Stimulated activated naive B cell treated with anti-CD40 and anti-IgM and Interleukin-4, amounts not matched to agents 10 μg/mL and 1 μg/mL and 100 μg/mL, for 72 hours (primary cell): ENCODE data around the gene GPHA2.
A peak's percentile ranks its signal among the peaks of the same experiment; 100 is the strongest.

Experiments used
- ATAC-seq, 2 donors: fragments of 150-1000 bp; cut with Tn5 transposase; replicated peaks; 2 replicates each; pipeline ENCODE4 v1.10.0; 2021; ENCODE audit warnings: moderate library complexity in 1 of 2
- DNase-seq: peaks from one replicate; pipeline ENCODE4 v3.0.0; 2021
- H3K27ac Mint-ChIP-seq: one replicate; pipeline ENCODE4 v1.8.0; 2022; ENCODE audit warnings: mild to moderate bottlenecking, mixed read lengths
- H3K27me3 Mint-ChIP-seq, 2 donors: one replicate each; pipeline ENCODE4 v1.8.0; 2022; ENCODE audit warnings: mixed read lengths in 2 of 2
- H3K36me3 Mint-ChIP-seq, 2 donors: one replicate each; pipeline ENCODE4 v1.8.0; 2022; ENCODE audit warnings: mixed read lengths in 2 of 2, mild to moderate bottlenecking in 1 of 2
- H3K4me1 Mint-ChIP-seq, 2 donors: one replicate each; pipeline ENCODE4 v1.8.0; 2022; ENCODE audit warnings: mixed read lengths in 2 of 2, mild to moderate bottlenecking in 1 of 2
- H3K4me3 Mint-ChIP-seq, 2 donors: one replicate each; pipeline ENCODE4 v1.8.0; 2022; ENCODE audit warnings: mild to moderate bottlenecking in 2 of 2, mixed read lengths in 2 of 2, moderate library complexity in 1 of 2
- H3K9me3 Mint-ChIP-seq, 2 donors: one replicate each; pipeline ENCODE4 v1.8.0; 2022; ENCODE audit warnings: mixed read lengths in 2 of 2, mild to moderate bottlenecking in 1 of 2

The GPHA2 gene

GRCh38 chr11:64909653-64910343 lies 25.9 kb downstream of the GPHA2 start:
- Mint-ChIP-seq H3K4me3 (no peak overlapping the region), H3K27me3 (no peaks in the 10 kb centered on the region), H3K36me3 (peaks cover 52 to 61% of the 10 kb centered on the region in 2 donors), H3K4me1 (peaks cover 5 to 8% of the 10 kb centered on the region in 2 donors), H3K9me3 (no peaks in the 10 kb centered on the region), H3K27ac (no peak overlapping the region)
- ATAC-seq (no peak), DNase-seq (no peak)

- H3K27me3 Mint-ChIP-seq: no peaks in the 10 kb centered on the region
- no peak overlapping the region for H3K4me3 Mint-ChIP-seq
- H3K36me3 Mint-ChIP-seq: peaks cover 55 to 58% of the 10 kb centered on the region in 2 donors
- peaks cover 5 to 6% of the 10 kb centered on the region in 2 donors for H3K4me1 Mint-ChIP-seq
- no peak for ATAC-seq
- H3K27ac Mint-ChIP-seq: no peak overlapping the region
- no peak for DNase-seq
- H3K9me3 Mint-ChIP-seq: no peaks in the 10 kb centered on the region
Observed at GRCh38 chr11:64908766-64909165, 26.9 kb downstream of the GPHA2 start.

- Mint-ChIP-seq H3K27ac (no peak overlapping the region), H3K36me3 (peaks cover 46 to 55% of the 10 kb centered on the region in 2 donors), H3K9me3 (no peaks in the 10 kb centered on the region), H3K27me3 (no peaks in the 10 kb centered on the region), H3K4me1 (peaks cover 0 to 5% of the 10 kb centered on the region in 2 donors), H3K4me3 (no peak overlapping the region)
- no peak for ATAC-seq
- DNase-seq: no peak
Observed at GRCh38 chr11:64906314-64906635, 29.4 kb downstream of the GPHA2 start.

GRCh38 chr11:64905516-64906313 lies 30.0 kb downstream of the GPHA2 start:
- Mint-ChIP-seq H3K27ac (no peak overlapping the region), H3K27me3 (no peaks in the 10 kb centered on the region), H3K9me3 (no peaks in the 10 kb centered on the region), H3K4me1 (peaks cover 0 to 5% of the 10 kb centered on the region in 2 donors), H3K4me3 (no peak overlapping the region), H3K36me3 (peaks cover 41 to 51% of the 10 kb centered on the region in 2 donors)
- ATAC-seq: no peak
- DNase-seq: no peak

GRCh38 chr11:64903291-64903833 lies 32.3 kb downstream of the GPHA2 start:
- Mint-ChIP-seq H3K36me3 (peaks cover 37 to 43% of the 10 kb centered on the region in 2 donors), H3K4me1 (peaks cover 0 to 8% of the 10 kb centered on the region in 2 donors), H3K9me3 (no peaks in the 10 kb centered on the region), H3K4me3 (no peak overlapping the region), H3K27me3 (no peaks in the 10 kb centered on the region), H3K27ac (no peak overlapping the region)
- ATAC-seq (no peak), DNase-seq (no peak)

GRCh38 chr11:64902102-64902900 lies 33.4 kb downstream of the GPHA2 start:
- Mint-ChIP-seq H3K4me3 (no peak overlapping the region), H3K27ac (peak overlapping the region; percentile 37), H3K36me3 (peaks cover 35 to 42% of the 10 kb centered on the region in 2 donors), H3K4me1 (peaks cover 0 to 8% of the 10 kb centered on the region in 2 donors), H3K9me3 (no peaks in the 10 kb centered on the region), H3K27me3 (no peaks in the 10 kb centered on the region)
- ATAC-seq (no peak), DNase-seq (no peak)

GRCh38 chr11:64900774-64901173 lies 34.9 kb downstream of the GPHA2 start:
- no peaks in the 10 kb centered on the region for H3K9me3 Mint-ChIP-seq
- peaks cover 42 to 44% of the 10 kb centered on the region in 2 donors for H3K36me3 Mint-ChIP-seq
- H3K27me3 Mint-ChIP-seq: no peaks in the 10 kb centered on the region
- DNase-seq (no peak), ATAC-seq (no peak)
- no peak overlapping the region for H3K4me3 Mint-ChIP-seq
- H3K27ac Mint-ChIP-seq: no peak overlapping the region
- peaks cover 0 to 8% of the 10 kb centered on the region in 2 donors for H3K4me1 Mint-ChIP-seq

- H3K36me3 Mint-ChIP-seq: peaks cover 44 to 45% of the 10 kb centered on the region in 2 donors
- DNase-seq (no peak), ATAC-seq (peak; percentile 70 to 87)
- H3K27me3 Mint-ChIP-seq: no peaks in the 10 kb centered on the region
- H3K4me1 Mint-ChIP-seq: peaks cover 0 to 11% of the 10 kb centered on the region in 2 donors
- no peak overlapping the region for H3K4me3 Mint-ChIP-seq
- H3K9me3 Mint-ChIP-seq: no peaks in the 10 kb centered on the region
- H3K27ac Mint-ChIP-seq: no peak overlapping the region
Observed at GRCh38 chr11:64900263-64900678, 35.4 kb downstream of the GPHA2 start.

GRCh38 chr11:64898541-64898940 lies 37.2 kb downstream of the GPHA2 start:
- Mint-ChIP-seq H3K4me3 (no peak overlapping the region), H3K27ac (no peak overlapping the region), H3K27me3 (no peaks in the 10 kb centered on the region), H3K36me3 (peaks cover 41 to 42% of the 10 kb centered on the region in 2 donors), H3K9me3 (no peaks in the 10 kb centered on the region), H3K4me1 (peaks cover 11 to 18% of the 10 kb centered on the region in 2 donors)
- ATAC-seq (no peak), DNase-seq (no peak)

- peaks cover 16 to 18% of the 10 kb centered on the region in 2 donors for H3K4me1 Mint-ChIP-seq
- H3K4me3 Mint-ChIP-seq: no peak overlapping the region
- DNase-seq (no peak), ATAC-seq (no peak)
- H3K36me3 Mint-ChIP-seq: peaks cover 40 to 42% of the 10 kb centered on the region in 2 donors
- H3K9me3 Mint-ChIP-seq: no peaks in the 10 kb centered on the region
- H3K27me3 Mint-ChIP-seq: no peaks in the 10 kb centered on the region
- H3K27ac Mint-ChIP-seq: no peak overlapping the region
Observed at GRCh38 chr11:64898076-64898445, 37.6 kb downstream of the GPHA2 start.

- no peaks in the 10 kb centered on the region for H3K9me3 Mint-ChIP-seq
- H3K4me1 Mint-ChIP-seq: peaks cover 19 to 21% of the 10 kb centered on the region in 2 donors
- H3K4me3 Mint-ChIP-seq: no peak overlapping the region
- ATAC-seq (no peak), DNase-seq (no peak)
- H3K27ac Mint-ChIP-seq: no peak overlapping the region
- peaks cover 38 to 42% of the 10 kb centered on the region in 2 donors for H3K36me3 Mint-ChIP-seq
- H3K27me3 Mint-ChIP-seq: no peaks in the 10 kb centered on the region
Observed at GRCh38 chr11:64897381-64898075, 38.2 kb downstream of the GPHA2 start.

GRCh38 chr11:64896448-64897022 lies 39.2 kb downstream of the GPHA2 start:
- Mint-ChIP-seq H3K27ac (no peak overlapping the region), H3K36me3 (peaks cover 30 to 36% of the 10 kb centered on the region in 2 donors), H3K27me3 (no peaks in the 10 kb centered on the region)

GRCh38 chr11:64894812-64895452 lies 40.8 kb downstream of the GPHA2 start:
- Mint-ChIP-seq H3K4me1 (peaks cover 20 to 39% of the 10 kb centered on the region in 2 donors), H3K27me3 (no peaks in the 10 kb centered on the region), H3K36me3 (peaks cover 27 to 28% of the 10 kb centered on the region in 2 donors), H3K4me3 (no peak overlapping the region), H3K9me3 (no peaks in the 10 kb centered on the region), H3K27ac (no peak overlapping the region)
- DNase-seq: no peak
- no peak for ATAC-seq

More at GRCh38 chr11:64896448-64897022, 39.2 kb downstream of the GPHA2 start:
- DNase-seq (no peak), ATAC-seq (no peak)
- no peaks in the 10 kb centered on the region for H3K9me3 Mint-ChIP-seq
- no peak overlapping the region for H3K4me3 Mint-ChIP-seq
- H3K4me1 Mint-ChIP-seq: peaks cover 25 to 31% of the 10 kb centered on the region in 2 donors
